Measurements from ENCODE around the gene FREM3. TPM values are rescaled to one million over a fixed set of nuclear protein-coding genes. Genes with fewer than 3 reads are reported as not detected.

FREM3 gene
- total RNA-seq, 4 donors from 2014 or later: not detected

DNA sequence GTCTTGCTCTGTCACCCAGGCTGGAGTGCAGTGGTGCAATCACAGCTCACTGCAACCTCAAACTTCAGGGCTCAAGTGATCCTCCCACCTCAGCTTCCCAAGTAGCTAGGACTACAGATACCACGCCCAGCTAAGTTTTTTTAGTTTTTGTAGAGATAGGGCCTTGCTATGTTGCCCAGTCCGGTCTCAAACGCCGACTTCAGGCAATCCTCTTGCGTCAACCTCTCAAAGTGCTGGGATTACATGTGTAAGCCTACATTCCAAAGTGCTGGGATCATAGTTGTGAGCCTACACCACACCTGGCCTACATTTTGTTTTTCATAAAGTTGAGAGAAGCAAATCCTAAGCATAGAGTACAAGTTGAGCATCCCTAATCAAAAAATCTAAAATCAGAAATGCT, 144.8 kb downstream of the FREM3 start:
- H3K27me3 ChIP-seq: no peaks in the 10 kb centered on the region
- TF ChIP-seq EP300 (IDR thresholded peaks at IDR 0.05) (no peak), POLR2A (IDR thresholded peaks at IDR 0.05) (no peak)
- TF ChIP-seq, protein P1, sequence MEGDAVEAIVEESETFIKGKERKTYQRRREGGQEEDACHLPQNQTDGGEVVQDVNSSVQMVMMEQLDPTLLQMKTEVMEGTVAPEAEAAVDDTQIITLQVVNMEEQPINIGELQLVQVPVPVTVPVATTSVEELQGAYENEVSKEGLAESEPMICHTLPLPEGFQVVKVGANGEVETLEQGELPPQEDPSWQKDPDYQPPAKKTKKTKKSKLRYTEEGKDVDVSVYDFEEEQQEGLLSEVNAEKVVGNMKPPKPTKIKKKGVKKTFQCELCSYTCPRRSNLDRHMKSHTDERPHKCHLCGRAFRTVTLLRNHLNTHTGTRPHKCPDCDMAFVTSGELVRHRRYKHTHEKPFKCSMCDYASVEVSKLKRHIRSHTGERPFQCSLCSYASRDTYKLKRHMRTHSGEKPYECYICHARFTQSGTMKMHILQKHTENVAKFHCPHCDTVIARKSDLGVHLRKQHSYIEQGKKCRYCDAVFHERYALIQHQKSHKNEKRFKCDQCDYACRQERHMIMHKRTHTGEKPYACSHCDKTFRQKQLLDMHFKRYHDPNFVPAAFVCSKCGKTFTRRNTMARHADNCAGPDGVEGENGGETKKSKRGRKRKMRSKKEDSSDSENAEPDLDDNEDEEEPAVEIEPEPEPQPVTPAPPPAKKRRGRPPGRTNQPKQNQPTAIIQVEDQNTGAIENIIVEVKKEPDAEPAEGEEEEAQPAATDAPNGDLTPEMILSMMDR (IDR thresholded peaks at IDR 0.05): no peak
- H3K4me1 ChIP-seq: peaks cover 0 to 15% (median 2%) of the 10 kb centered on the region in 4 donors
- no peaks in the 10 kb centered on the region for H3K9me3 ChIP-seq
- no peak overlapping the region for H3K4me3 ChIP-seq
- H3K36me3 ChIP-seq: peaks cover 0 to 48% (median 0%) of the 10 kb centered on the region in 3 donors
- WGBS, 2 donors: 90 to 94% methylated on average over 5 of the region's 5 CpGs
- no peak overlapping the region for H3K27ac ChIP-seq
- no peak for DNase-seq (ENCODE audit: low spot score in 2 of 2)

DNA sequence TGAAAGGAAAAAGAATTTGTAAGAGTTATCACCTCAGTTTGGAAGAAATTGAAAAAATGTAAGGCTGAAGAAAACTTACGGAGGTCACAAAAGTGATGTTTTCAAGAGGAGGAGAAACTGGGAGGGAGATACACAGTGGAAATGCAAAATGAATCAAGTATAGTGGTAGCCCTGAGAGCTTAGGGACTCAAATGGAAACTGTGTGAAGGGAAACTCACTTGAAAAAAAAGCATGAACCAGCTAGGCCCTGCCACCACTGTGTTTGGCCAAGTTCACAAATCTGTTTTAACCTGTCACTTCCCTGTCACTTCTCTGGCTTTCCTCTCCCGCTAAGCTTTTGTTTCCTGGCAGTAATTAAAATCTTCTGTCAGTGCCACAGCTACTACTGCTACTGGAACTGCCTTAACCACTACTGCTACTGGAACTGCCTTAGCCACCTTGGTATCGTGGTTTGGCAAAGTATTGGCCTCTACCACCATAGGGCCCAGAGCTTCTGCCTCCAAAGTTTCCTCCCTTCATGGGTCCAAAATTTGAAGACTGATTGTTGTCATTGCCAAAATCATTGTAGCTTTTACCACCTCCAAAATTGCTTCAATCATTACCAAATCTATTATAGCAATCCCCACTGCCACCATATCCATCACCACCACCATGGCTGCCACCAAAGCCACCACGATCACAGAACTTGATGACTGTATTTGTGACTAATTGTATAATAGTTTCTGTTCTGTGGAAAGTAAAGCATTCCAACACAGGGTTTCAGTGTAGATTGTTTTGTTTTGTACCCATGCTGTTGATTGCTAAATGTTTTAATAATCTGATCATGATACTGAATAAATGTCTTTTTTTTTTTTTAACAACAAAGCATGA, 145.5 kb downstream of the FREM3 start:
- no peak overlapping the region for H3K4me3 ChIP-seq
- peaks cover 0 to 14% (median 2%) of the 10 kb centered on the region in 4 donors for H3K4me1 ChIP-seq
- no peak for TF ChIP-seq POLR2A (IDR thresholded peaks at IDR 0.05)
- TF ChIP-seq, protein P1 (IDR thresholded peaks at IDR 0.05): no peak
- TF ChIP-seq EP300 (IDR thresholded peaks at IDR 0.05): no peak
- peaks cover 0 to 55% (median 0%) of the 10 kb centered on the region in 3 donors for H3K36me3 ChIP-seq
- H3K27me3 ChIP-seq: no peaks in the 10 kb centered on the region
- no peaks in the 10 kb centered on the region for H3K9me3 ChIP-seq
- WGBS, 2 donors: 68 to 71% methylated on average over 4 of the region's 4 CpGs
- no peak overlapping the region for H3K27ac ChIP-seq
- DNase-seq (ENCODE audit: low spot score in 2 of 2): no peak

- Histone ChIP-seq H3K27me3 (no peaks in the 10 kb centered on the region), H3K4me1 (no peaks in the 10 kb centered on the region), H3K36me3 (peaks cover 6 to 92% (median 13%) of the 10 kb centered on the region in 3 donors), H3K27ac (no peak overlapping the region), H3K4me3 (no peak overlapping the region), H3K9me3 (no peaks in the 10 kb centered on the region)
- 84 to 85% methylated on average over 2 of the region's 2 CpGs for WGBS, 2 donors
- no peak for TF ChIP-seq EP300 (IDR thresholded peaks at IDR 0.05)
- TF ChIP-seq POLR2A (IDR thresholded peaks at IDR 0.05): no peak
- TF ChIP-seq, protein P1 (IDR thresholded peaks at IDR 0.05): no peak
- no peak for DNase-seq (ENCODE audit: low spot score in 2 of 2)
Observed at GRCh38 chr4:143549928-143550327, 150.5 kb downstream of the FREM3 start.

GRCh38 chr4:143539670-143540023, 160.8 kb downstream of the FREM3 start:
- Histone ChIP-seq H3K27me3 (no peaks in the 10 kb centered on the region), H3K4me3 (no peak overlapping the region), H3K9me3 (no peaks in the 10 kb centered on the region), H3K36me3 (peaks cover 6 to 88% (median 28%) of the 10 kb centered on the region in 3 donors), H3K27ac (no peak overlapping the region), H3K4me1 (no peaks in the 10 kb centered on the region)
- DNase-seq (ENCODE audit: low spot score in 2 of 2): no peak
- TF ChIP-seq, protein P1 (IDR thresholded peaks at IDR 0.05): no peak
- 95 to 96% methylated on average over 3 of the region's 3 CpGs for WGBS, 2 donors

GRCh38 chr4:143538979-143539669, 161.4 kb downstream of the FREM3 start:
- whole genome bisulfite sequencing, 2 donors: 81 to 86% methylated on average over 4 of the region's 4 CpGs
- H3K9me3 ChIP-seq: no peaks in the 10 kb centered on the region
- peaks cover 6 to 85% (median 23%) of the 10 kb centered on the region in 3 donors for H3K36me3 ChIP-seq
- H3K27me3 ChIP-seq: no peaks in the 10 kb centered on the region
- H3K4me3 ChIP-seq: no peak overlapping the region
- no peaks in the 10 kb centered on the region for H3K4me1 ChIP-seq
- no peak for TF ChIP-seq POLR2A (IDR thresholded peaks at IDR 0.05)
- TF ChIP-seq, protein P1 (IDR thresholded peaks at IDR 0.05): no peak
- no peak for TF ChIP-seq EP300 (IDR thresholded peaks at IDR 0.05)
- H3K27ac ChIP-seq: no peak overlapping the region
- no peak for DNase-seq (ENCODE audit: low spot score in 2 of 2)

Measured in tibial nerve (tissue), 4 donors.